ENCODE results near the gene NFATC2.

- TF ChIP-seq CTCF (IDR thresholded peaks at IDR 0.05; ENCODE audit: low read depth, low read length, poor library complexity, severe bottlenecking): no peak
- no peak for TF ChIP-seq EZH2phosphoT487 (IDR thresholded peaks at IDR 0.05; ENCODE audit: borderline replicate concordance, low read length)
Measured at GRCh38 chr20:51567622-51568021, 25.1 kb upstream of the NFATC2 start.

Data from DOHH2 (cell line).